Measurements from ENCODE around the gene EIF2B1. TPM values are rescaled to one million over a fixed set of nuclear protein-coding genes. Genes with fewer than 3 reads are reported as not detected.

EIF2B1 gene
- total RNA-seq, 1 experiment from 2014 or later = 140 TPM

Other genes starting within 250 kb of the EIF2B1 start
- gene KMT5A, start 249.6 kb downstream of the EIF2B1 start, total RNA-seq (2014; rRNA removed; shearing (Covaris generic)) = 32.2 and 51.5 TPM in 2 replicates
- 3.5 and 5.3 TPM in 2 replicates for gene RILPL2, start 197.0 kb downstream of the EIF2B1 start, total RNA-seq (2014; rRNA removed; shearing (Covaris generic))
- gene SNRNP35, start 175.5 kb downstream of the EIF2B1 start, total RNA-seq (2014; rRNA removed; shearing (Covaris generic)) = 9.9 and 11.8 TPM in 2 replicates
- 9.2 and 15.7 TPM in 2 replicates for gene RILPL1, start 100.0 kb downstream of the EIF2B1 start, total RNA-seq (2014; rRNA removed; shearing (Covaris generic))
- 294 and 301 TPM in 2 replicates for gene TMED2, start 49.1 kb downstream of the EIF2B1 start, total RNA-seq (2014; rRNA removed; shearing (Covaris generic))
- gene DDX55, start 31.6 kb downstream of the EIF2B1 start, total RNA-seq (2014; rRNA removed; shearing (Covaris generic)) = 18.9 and 33.6 TPM in 2 replicates
- 61.3 and 67.7 TPM in 2 replicates for gene GTF2H3, start 143 bp upstream of the EIF2B1 start, total RNA-seq (2014; rRNA removed; shearing (Covaris generic))
- gene TCTN2, start 37.4 kb upstream of the EIF2B1 start, total RNA-seq (2014; rRNA removed; shearing (Covaris generic)) = 17.4 and 22.9 TPM in 2 replicates
- 8.6 and 17.0 TPM in 2 replicates for gene ATP6V0A2, start 78.7 kb upstream of the EIF2B1 start, total RNA-seq (2014; rRNA removed; shearing (Covaris generic))
- gene DNAH10, start 128.6 kb upstream of the EIF2B1 start, total RNA-seq (2014; rRNA removed; shearing (Covaris generic)) = not detected in 2 replicates

Measured in M059J (cell line).